HG02973 (cell line): ENCODE data around the gene ATG7.

Experiments used
- ATAC-seq: cut with Tn5 transposase; IDR thresholded peaks from one replicate; pipeline ENCODE4 v1.9.1; 2021; ENCODE audit warnings: moderate library complexity; ENCODE audit not compliant: unreplicated experiment

ATG7 gene

GRCh38 chr3:11350374-11350773 is 78.2 kb downstream of the ATG7 start:
- ATAC-seq, result no peak

GRCh38 chr3:11351451-11351850 is 79.3 kb downstream of the ATG7 start:
- no peak for ATAC-seq

- no peak for ATAC-seq
These were observed 84.1 kb downstream of the ATG7 start for GRCh38 chr3:11356269-11356668.

- ATAC-seq, result no peak
These were observed 90.4 kb downstream of the ATG7 start for GRCh38 chr3:11362600-11362999.

GRCh38 chr3:11363715-11364114 is 91.5 kb downstream of the ATG7 start:
- peak; percentile 67 for ATAC-seq

- no peak for ATAC-seq
These were observed 92.0 kb downstream of the ATG7 start for GRCh38 chr3:11364181-11364580.

GRCh38 chr3:11367143-11367693 is 95.0 kb downstream of the ATG7 start:
- ATAC-seq, result no peak

- no peak for ATAC-seq
These were observed 98.0 kb downstream of the ATG7 start for GRCh38 chr3:11370191-11370590.

GRCh38 chr3:11370966-11371365 is 98.8 kb downstream of the ATG7 start:
- no peak for ATAC-seq

GRCh38 chr3:11371747-11372146 is 99.5 kb downstream of the ATG7 start:
- no peak for ATAC-seq

- ATAC-seq, result no peak
These were observed 101.0 kb downstream of the ATG7 start for GRCh38 chr3:11373235-11373634.

GRCh38 chr3:11373654-11374053 is 101.5 kb downstream of the ATG7 start:
- no peak for ATAC-seq

GRCh38 chr3:11375333-11376088 is 103.3 kb downstream of the ATG7 start:
- no peak for ATAC-seq

- no peak for ATAC-seq
These were observed 105.5 kb downstream of the ATG7 start for GRCh38 chr3:11377719-11378118.

- ATAC-seq, result no peak
These were observed 107.1 kb downstream of the ATG7 start for GRCh38 chr3:11379238-11379823.

GRCh38 chr3:11379824-11380701 is 107.9 kb downstream of the ATG7 start:
- no peak for ATAC-seq

GRCh38 chr3:11381141-11381540 is 108.9 kb downstream of the ATG7 start:
- ATAC-seq, result no peak

- no peak for ATAC-seq
These were observed 109.4 kb downstream of the ATG7 start for GRCh38 chr3:11381563-11381962.

GRCh38 chr3:11382146-11382745 is 110.0 kb downstream of the ATG7 start:
- no peak for ATAC-seq

- no peak for ATAC-seq
These were observed 111.9 kb downstream of the ATG7 start for GRCh38 chr3:11384074-11384473.

GRCh38 chr3:11385326-11385725 is 113.1 kb downstream of the ATG7 start:
- no peak for ATAC-seq
